GM18868 (cell line): ENCODE measurements around the gene MTM1.
A peak's percentile ranks its signal among the peaks of the same experiment; 100 is the strongest.

Experiments used
- ATAC-seq: cut with Tn5 transposase; IDR thresholded peaks from one replicate; pipeline ENCODE4 v1.9.1; 2021; ENCODE audit warnings: mild to moderate bottlenecking, moderate library complexity; ENCODE audit not compliant: unreplicated experiment

Gene MTM1

DNA sequence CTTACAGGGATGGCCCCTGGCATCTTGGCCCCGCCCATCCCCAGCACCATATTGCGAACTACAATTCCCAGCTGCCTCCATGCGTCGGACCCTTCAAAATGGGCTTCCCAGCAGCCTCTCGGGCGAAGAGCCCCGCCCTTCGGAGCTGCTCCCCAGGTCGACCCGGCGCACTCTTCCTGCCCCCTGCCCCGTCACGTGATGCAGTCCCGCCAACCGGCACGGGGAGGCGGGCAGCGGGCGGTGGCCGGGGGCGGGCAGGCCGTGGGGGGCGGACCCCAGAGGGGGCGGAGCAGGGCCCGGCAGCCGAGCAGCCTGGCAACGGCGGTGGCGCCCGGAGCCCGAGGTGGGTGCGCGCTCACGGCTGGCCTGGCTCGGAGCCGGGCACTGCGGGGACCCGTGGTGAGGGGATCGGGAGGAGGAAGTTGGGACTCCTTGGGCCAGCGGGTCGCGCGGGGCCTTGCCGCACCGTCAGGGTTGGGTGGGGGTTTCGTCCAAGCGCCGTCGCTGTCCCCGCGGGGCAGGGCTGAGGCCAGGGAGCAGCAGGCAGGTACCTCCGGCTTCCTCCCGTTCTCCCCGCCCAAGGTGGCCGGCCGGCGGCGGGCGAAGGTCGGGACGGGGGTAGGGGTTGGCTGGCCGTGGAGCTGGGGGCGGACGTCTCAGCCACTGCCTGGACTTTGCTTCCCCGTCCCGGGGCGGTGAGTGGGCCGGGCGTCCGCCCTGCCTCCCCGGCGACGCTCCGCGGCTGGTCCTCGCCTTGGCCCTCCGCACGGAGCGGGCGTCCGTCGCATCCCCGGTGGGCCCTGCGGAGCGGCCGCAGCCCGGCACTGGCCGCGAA lies at the start of gene MTM1:
MTM1 (plus strand) TSS at position 302 of the 835 bp plus-strand sequence. CDS start 23,994 bp downstream, outside the sequence.
- ATAC-seq, result peak; percentile 93

DNA sequence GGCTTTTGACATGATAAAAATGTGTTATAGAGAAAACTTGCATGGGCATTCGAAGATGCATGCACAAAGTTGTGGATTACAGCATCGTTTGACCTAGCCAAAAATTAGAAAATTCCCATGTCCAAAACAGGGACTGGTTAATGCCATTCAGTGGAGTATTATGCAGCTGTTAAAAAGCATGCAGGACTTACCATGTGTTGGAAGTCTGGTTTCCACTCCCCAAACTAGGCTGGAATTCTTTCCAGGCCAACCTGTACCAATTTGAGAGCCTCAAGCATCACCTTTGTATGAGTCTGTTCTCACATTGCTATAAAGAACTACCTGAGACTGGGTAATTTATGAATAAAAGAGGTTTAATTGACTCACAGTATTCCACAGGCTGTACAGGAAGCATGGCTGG lies 45.9 kb upstream of the MTM1 start:
- no peak for ATAC-seq

GRCh38 chrX:150525061-150525919 lies 43.1 kb upstream of the MTM1 start:
- ATAC-seq, result no peak

GRCh38 chrX:150526692-150527091 lies 41.7 kb upstream of the MTM1 start:
- ATAC-seq, result no peak

DNA sequence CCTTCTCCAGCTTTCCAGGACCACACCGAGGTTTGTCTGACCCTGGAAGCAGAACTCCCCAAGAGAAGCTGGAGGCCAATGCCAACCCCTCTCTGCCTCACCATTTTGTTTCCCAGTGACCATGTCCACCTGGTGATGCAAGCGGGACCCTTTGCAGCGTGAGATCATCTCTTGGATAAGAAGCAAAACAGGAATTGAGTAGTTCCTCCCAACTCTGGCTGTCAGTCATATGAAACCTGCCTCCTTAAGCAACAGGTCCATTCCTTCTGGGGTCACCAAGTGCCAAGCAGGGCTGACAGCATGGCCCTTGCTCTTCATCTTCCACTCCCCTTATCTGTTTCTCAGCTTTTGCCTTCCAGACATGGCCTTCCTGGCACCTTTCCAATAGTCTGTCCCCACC lies 41.3 kb upstream of the MTM1 start:
- no peak for ATAC-seq

- no peak for ATAC-seq
Observed at GRCh38 chrX:150529587-150529986, 38.8 kb upstream of the MTM1 start.

DNA sequence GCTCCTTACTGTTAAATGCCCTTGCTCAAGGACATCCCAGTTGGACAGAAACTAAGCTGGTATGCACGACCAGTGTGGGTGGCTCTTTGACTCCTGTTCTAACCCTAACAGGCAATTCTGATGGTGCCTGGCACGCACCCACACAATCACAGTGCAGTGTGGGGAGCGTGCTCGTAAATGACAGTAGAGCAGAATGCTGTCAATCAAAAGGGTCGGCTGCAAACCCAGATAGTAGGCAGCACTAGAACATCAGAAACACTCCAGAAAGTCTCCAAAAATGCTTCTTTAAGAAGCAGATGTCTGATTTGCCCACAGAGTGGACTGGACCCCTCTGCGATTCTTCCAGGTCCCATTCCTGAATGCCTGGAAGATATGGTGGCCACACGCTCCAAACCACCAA lies 37.6 kb upstream of the MTM1 start:
- no peak for ATAC-seq

DNA sequence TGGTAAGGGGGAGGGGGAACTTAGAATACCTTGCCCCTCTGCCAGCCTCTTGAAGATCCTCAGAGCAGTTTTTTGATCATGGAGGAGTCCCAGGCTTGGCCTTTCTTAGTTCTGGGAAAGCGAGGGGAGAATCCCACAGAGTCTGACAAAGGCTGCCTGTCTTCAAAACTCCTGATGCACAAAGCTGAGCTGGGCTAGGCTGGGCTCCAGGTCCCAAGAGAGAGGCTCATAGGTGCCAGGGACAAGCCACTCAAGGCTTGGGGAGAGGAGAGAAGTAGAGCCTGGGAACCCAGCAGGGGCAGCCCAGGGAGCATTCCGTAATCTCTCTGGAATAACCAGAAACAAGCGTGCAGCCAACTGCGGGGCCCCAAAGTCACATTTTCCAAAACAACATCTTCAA lies 37.0 kb upstream of the MTM1 start:
- no peak for ATAC-seq

- ATAC-seq, result no peak
Observed at GRCh38 chrX:150533863-150534262, 34.6 kb upstream of the MTM1 start.

GRCh38 chrX:150536455-150537116 lies 31.8 kb upstream of the MTM1 start:
- ATAC-seq, result no peak

DNA sequence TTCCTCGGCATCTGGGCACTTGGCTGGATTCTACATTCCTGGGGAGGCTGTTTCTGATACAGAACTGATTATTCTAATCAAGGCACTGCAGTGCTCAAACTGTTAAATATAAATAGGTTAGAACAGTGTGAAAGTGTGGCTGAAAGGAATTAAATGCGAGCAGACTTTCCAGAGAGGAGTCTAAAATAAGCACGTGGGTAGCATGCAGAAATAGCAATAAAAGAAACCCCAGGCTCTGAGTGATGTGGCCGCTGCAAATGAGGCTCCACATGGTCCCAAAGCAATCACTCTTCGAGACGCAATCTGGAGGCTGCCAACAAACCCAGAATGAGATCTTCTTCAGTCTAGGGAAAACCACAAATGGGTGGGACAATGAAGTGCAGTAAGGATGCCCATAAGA lies 30.6 kb upstream of the MTM1 start:
- no peak for ATAC-seq

- no peak for ATAC-seq
Observed at GRCh38 chrX:150540965-150541364, 27.5 kb upstream of the MTM1 start.

GRCh38 chrX:150542846-150543229 lies 25.6 kb upstream of the MTM1 start:
- ATAC-seq, result peak; percentile 40

DNA sequence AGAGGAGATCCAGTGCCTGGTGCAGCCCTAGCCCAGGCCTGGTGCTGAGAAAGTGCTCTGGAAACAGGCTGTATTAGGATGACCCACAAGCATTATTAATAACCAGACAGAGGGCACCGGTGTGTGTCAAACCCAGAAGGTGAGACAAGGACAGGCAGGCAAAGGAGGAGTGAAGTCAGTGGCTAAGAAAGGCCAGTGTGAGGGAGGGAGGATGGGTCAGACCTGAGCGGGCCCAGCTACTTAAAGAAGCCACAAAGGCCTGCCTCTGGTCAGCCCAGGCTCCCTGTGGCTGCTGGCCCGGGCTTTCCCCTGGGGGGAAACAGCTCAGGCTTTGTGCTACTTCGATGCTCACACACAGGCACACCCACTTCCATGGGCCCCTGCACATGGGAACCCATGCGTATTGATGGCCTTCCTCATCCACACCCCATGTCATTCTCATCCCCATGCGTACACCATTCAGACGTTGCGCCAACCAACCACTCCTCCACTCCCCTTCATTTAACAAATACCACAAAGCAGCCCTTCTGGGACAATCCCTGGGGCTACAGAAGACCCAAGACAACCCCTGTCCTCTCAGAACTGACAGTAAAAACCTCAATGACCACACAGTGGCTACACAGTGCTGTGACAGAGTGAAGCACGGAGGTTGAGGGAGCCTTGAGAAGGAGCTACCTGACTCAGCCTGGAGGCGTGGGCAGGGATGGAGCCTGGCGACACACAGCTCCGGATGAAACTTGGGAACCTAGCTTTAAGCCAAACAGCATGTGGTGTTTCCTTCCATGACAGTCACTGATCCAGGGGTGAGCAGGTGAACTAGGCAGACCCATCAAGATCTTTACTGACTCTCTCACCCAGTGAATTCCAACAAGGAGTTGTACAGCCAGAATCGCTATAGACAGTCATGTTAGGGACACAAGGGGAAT lies 24.9 kb upstream of the MTM1 start:
- peak; percentile 54 for ATAC-seq

DNA sequence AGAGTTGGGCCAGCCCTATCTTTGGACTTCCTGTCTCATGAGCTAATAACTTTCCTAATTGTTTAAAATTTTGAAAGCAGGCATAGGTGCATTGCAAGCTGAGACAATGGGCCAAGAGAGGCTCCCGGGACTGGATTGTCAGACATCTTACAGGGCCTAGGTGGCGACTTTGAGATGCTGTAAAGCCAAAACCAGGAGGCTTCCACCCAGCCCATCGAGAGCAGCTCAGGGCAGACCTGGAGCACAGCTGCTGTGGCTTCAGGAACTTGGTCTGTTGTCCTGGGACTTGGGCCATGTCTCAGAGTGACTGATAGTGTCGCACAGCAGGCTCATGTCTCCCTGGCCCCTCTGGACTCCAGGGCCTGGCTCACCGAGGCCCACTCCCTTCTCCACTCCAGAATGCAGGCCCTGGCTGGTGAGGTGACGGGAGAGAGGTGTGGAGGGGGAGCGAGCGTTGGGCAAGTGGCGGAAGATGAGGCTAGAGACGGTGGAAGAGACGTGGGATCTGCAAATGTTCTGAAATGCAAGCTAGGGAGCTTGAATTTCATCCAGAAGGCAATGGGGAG lies 24.1 kb upstream of the MTM1 start:
- no peak for ATAC-seq

DNA sequence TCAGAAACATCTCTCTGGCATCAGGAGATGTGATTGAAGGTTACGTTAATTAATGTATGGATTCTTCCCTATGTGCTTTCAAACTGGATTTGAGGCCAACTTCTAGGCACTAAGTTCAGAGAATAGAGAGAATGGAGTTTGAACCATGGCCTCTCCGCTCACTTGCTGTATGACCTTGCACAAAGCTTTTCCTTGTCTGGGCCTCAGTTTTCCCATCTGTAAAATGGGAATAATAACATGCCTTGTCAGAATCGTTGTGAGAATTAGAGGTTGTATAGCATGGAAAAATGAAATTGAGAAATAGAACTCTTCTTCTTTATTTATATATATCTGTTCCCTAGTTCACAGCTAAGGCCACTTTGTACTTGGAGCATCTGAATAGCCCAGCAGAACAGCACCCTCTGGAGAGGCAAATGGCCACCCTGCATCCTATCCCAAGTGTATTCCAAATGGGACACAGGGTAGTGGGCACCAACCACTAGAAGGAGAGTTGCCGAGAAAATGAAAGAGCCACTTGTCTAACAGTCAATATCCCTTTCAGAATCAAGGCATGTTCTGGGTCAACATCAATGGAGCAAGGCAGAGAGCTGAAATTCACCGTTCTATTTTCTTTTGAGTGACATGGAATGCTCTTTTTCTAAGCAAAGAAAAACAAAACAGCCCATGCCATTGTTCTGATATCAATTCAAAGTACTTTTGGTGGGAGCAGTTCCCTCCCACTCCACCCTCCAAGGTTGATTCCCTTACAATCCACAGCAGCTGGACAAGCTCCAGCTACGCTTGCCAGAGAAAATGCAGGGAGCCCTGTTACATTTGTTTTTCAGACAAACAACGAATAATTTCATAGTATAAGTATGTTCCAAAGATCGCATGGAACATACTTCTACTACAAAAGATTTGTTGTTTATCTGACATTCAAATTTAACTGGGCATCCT lies 23.3 kb upstream of the MTM1 start:
- no peak for ATAC-seq

DNA sequence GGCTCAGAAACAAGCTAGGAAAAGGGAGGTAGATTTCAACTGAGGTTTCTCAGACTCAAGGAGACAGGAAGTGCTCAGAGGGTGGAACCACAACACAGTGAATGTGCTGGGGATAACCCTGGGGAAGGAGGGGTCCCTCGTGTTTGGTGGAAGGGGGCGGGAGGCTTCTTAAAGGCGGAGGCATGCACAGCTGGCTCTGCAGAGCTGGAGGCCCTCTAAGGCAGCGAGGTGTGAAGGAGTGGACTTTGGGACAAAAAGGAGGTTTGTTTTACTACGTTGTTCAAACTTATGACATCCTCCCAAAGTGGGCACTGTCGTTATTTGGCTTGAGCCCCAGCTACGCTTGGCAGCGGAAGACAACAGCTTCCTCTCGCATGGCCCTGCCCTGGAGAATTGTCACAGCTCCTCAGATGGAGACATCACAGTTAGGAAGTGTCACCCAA lies 21.7 kb upstream of the MTM1 start:
- no peak for ATAC-seq

- peak; percentile 46 for ATAC-seq
Observed at GRCh38 chrX:150547375-150548115, 20.9 kb upstream of the MTM1 start.
